ENCODE results near the gene WDR26.

DNA sequence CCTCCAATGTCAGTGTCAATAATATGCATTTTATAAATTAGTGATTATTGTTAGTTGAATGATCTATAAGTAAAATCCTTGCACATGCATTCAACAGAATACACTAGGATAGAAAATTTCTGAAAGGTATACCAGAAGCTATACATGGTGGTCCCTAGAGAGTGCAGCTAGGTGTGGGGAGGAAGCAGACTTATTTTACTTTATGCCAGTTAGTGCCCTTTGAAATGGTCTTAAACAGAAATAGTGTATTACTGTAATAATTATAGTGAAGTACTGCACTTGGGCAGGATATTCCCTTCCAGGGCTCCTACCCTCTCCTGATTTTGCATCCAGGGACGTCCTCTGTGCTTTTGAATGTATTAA, 23.2 kb upstream of the WDR26 start:
- TF ChIP-seq GATA3 (IDR thresholded peaks at IDR 0.05; ENCODE audit: low read depth, low read length) (no peak), GATA2 (IDR thresholded peaks at IDR 0.05; ENCODE audit: low read depth, low read length) (no peak)
